PC-3 (cell line): ENCODE measurements around the gene CSF2.

ENCODE experiments used
- CTCF ChIP-seq: fragments of 300-600 bp; sonication (generic); conservative IDR thresholded peaks from 2 replicates; pipeline ENCODE4 v1.5.1; 2017; ENCODE audit warnings: antibody characterized with exemption, low read depth, mild to moderate bottlenecking, low read length
- EZH2 ChIP-seq: fragments of 300-600 bp; sonication (generic); IDR thresholded peaks from one replicate; pipeline ENCODE4 v1.6.1; 2017; ENCODE audit warnings: antibody characterized with exemption, mild to moderate bottlenecking, low read length; ENCODE audit not compliant: unreplicated experiment
- EZH2phosphoT487 ChIP-seq: fragments of 300-600 bp; sonication (generic); IDR thresholded peaks from 2 replicates; pipeline ENCODE4 v1.6.1; 2018; ENCODE audit warnings: mild to moderate bottlenecking, antibody characterized with exemption, low read length, borderline replicate concordance

- TF ChIP-seq CTCF (no peak), EZH2 (no peak), EZH2phosphoT487 (no peak)
These were observed 27.8 kb downstream of the CSF2 start for GRCh38 chr5:132101385-132101880.
